Subcutaneous adipose tissue (tissue), 4 donors: ENCODE measurements around the gene OBP2A. TPM values are rescaled to one million over a fixed set of nuclear protein-coding genes. Genes with fewer than 3 reads are reported as not detected.

ENCODE experiments used
- CTCF ChIP-seq: fragments of 450-650 bp; IDR thresholded peaks from one replicate; pipeline ENCODE4 v1.5.1; 2016; ENCODE audit warnings: low read depth, mild to moderate bottlenecking, control low read depth, antibody characterized with exemption, moderate library complexity
- total RNA-seq, 4 donors: library from RNA; depleted of rRNA; stranded (reverse); fragments of >200 nt; gene quantifications; one replicate each; pipeline ENCODE4 v1.1.0, GENCODE V29; 2016

OBP2A gene
- total RNA-seq, 4 donors from 2014 or later: not detected

GRCh38 chr9:135555203-135555602, 9.3 kb downstream of the OBP2A start:
- no peak for TF ChIP-seq CTCF

DNA sequence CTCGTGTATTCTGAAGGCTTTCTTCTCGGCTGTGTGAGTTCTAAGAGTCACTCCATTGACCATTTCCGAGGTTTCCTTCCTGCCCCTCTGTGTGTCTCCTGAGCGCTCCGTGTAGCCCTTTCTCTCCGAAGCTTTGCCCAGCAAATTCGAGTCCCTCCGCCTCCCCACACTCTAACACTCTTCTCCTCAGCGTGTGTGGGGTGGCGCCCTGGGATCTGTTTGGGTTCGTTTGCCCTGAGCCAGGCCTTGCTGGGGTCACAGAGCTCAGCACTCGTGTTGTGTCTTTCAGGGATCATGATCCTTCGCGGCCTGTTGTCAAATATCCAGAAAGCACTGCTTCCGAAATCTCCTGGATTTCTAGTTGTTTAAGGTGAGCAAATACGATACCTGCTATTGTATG, 10.0 kb downstream of the OBP2A start:
- no peak for TF ChIP-seq CTCF

- no peak for TF ChIP-seq CTCF
Measured at GRCh38 chr9:135559606-135560005, 13.7 kb downstream of the OBP2A start.

- no peak for TF ChIP-seq CTCF
Measured at GRCh38 chr9:135561391-135562234, 15.7 kb downstream of the OBP2A start, which contains the start of gene PAEP. PAEP (plus strand) TSS chr9:135561756.

DNA sequence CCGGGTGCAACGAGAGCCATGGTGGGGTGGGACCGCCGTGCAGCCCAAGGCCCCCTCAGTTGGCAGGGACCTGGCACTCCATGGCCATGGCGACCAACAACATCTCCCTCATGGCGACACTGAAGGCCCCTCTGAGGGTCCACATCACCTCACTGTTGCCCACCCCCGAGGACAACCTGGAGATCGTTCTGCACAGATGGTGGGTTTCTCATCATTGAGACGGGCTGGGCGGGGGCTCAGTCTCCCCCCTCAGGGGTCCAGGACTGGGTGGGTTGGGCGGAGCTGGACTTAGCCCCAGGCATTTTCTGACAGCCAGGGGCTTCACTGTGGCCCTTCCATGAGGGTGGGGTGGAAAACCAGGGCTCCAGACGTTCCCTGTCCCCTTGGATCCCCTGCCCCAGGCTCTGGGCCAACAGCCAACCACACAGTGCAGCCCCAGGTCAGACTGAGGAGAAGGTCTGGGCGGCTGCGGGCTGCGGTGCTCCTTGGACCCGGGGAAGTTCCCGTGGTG, 16.4 kb downstream of the OBP2A start:
- TF ChIP-seq CTCF: no peak

DNA sequence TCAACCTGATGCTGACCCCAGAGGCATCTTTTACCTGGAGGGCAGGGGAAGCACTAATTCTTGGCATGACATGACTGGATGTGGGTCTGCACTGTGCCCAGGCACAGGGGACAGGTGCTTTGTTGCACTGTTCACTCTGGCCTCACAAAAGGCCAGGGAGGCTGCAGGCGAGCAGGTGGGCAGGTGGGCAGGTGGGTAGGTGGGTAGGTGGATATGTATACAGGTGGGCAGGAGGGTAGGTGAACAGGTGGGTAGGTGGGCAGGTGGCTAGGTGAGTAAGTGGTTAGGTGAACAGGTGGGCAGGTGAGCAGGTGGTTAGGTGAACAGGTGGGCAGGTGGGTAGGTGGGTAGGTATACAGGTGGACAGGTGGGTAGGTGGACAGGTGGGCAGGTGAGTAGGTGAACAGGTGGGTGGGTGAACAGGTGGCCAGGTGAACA, 17.1 kb downstream of the OBP2A start:
- no peak for TF ChIP-seq CTCF

DNA sequence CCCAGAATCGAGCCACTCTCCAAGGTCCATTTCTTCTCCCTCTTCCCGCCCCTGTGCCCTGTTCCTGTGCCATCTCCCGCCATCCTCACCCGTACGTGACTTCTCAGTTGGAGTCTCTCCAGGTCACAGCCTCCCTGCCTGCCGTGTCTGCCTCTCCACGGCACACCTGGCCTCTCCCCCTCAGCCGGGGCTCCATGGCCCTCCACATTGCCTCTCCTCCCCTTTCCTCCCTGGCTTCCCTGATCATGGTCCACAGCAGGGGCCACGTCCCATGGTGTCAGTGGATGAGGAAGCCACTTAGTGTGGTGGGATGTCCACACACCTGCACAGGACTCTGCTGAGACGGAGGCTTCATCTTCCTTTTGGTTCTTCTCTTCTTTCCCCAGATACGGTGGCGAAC, 17.9 kb downstream of the OBP2A start:
- no peak for TF ChIP-seq CTCF
